Suprapubic skin (tissue), 3 donors: ENCODE data around the gene SHISA4.

Experiments used
- CTCF ChIP-seq, 2 donors: fragments of 200-600 bp in 1 of 2; fragments of 450-650 bp in 1 of 2; sonication (generic) in 1 of 2; IDR thresholded peaks; one replicate each; pipeline ENCODE4 v1.5.1; 2016 to 2019; ENCODE audit warnings: antibody characterized with exemption in 2 of 2, mild to moderate bottlenecking in 1 of 2, moderate library complexity in 1 of 2
- EP300 ChIP-seq: sonication (generic); formaldehyde crosslinking; IDR thresholded peaks from one replicate; pipeline ENCODE4 v1.6.1; 2017; ENCODE audit warnings: antibody characterized with exemption
- POLR2A ChIP-seq, 2 donors: fragments of 450-650 bp; IDR thresholded peaks; one replicate each; pipeline ENCODE4 v1.6.1; 2017; ENCODE audit warnings: antibody characterized with exemption in 2 of 2, mild to moderate bottlenecking in 2 of 2, moderate library complexity in 2 of 2

GRCh38 chr1:201895120-201895665, 6.5 kb downstream of the SHISA4 start:
- TF ChIP-seq CTCF (IDR thresholded peaks at IDR 0.05) (no peak), EP300 (no peak), POLR2A (IDR thresholded peaks at IDR 0.05) (no peak)
